ENCODE data around the gene HES6.
A peak's percentile ranks its signal among the peaks of the same experiment; 100 is the strongest.
"Not testable (repeated sequence)": the region's sequence is repeated elsewhere in the genome, so short reads cannot be mapped to it uniquely, and the experiment has no call there.

Gene HES6

DNA sequence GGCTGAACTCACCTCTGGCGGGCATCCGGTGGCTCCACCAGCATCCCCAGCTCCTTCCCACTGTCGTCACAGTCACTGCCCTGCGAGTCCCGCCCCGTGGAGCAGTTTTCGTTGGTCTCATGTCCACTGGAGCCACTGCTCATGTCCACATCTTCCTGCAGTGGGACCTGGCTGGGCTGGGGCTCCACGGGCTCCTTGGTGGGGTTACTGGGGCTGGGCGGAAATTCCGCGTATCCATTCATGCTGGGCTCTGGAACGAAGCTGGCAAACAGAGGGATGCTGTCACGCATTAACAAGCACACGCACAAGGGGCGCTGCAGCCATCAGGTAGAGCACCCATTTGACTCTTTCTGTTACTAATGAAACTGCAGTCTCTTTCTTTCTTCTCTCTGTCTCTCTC, 37.9 kb upstream of the HES6 start:
- DNase-seq = no peak
- TF ChIP-seq CTCF (IDR thresholded peaks at IDR 0.05; ENCODE audit: low read depth, low read length) = peak; percentile 53
- H3K36me3 ChIP-seq = peaks cover 30% of the 10 kb centered on the region
- no peaks in the 10 kb centered on the region for H3K27me3 ChIP-seq (ENCODE audit: insufficient read depth, low read depth, severe bottlenecking)
- H3K27ac ChIP-seq = no peak overlapping the region
- H3K4me3 ChIP-seq (ENCODE audit: low read depth, low read length) = no peak overlapping the region
- H3K9me3 ChIP-seq (ENCODE audit: severe bottlenecking) = no peaks in the 10 kb centered on the region

DNA sequence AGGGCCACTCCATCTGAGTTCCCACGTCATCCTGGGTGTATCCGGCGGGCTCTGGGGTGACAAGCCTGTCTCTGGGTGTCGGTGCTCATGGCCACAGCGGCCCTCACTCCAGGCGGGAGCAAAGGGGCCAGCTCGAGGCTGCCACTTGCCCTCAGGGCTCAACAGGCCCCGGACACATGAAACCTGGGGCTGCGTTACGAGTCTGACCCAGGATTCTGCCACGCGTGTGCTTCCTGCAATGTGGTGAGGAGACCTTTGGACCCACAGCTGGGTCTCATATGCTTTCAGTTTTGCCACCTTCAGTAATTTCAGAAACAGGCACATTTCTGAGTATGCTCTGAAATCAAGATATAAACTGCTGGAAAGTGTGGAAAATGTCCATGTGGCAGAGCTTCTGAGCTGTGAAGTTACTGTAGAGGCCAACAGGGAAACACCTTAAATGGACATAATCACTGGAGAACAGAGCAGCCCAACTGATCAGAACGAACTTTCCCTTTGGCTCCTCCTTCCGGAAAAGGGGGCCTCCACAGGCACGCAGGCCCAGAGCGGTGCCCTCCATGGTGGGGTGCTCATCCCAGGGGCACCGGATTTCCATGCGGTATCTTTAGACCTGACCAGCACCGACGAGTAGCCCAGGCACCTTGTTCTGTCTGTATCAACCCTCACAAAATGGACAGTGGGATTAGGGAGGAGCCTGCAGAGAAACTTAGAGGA, 34.5 kb upstream of the HES6 start:
- no peaks in the 10 kb centered on the region for H3K27me3 ChIP-seq (ENCODE audit: insufficient read depth, low read depth, severe bottlenecking)
- H3K4me3 ChIP-seq (ENCODE audit: low read depth, low read length) = no peak overlapping the region
- DNase-seq = no peak
- H3K36me3 ChIP-seq = peaks cover 32% of the 10 kb centered on the region
- no peak overlapping the region for H3K27ac ChIP-seq
- no peak for TF ChIP-seq CTCF (IDR thresholded peaks at IDR 0.05; ENCODE audit: low read depth, low read length)
- H3K9me3 ChIP-seq (ENCODE audit: severe bottlenecking) = no peaks in the 10 kb centered on the region

DNA sequence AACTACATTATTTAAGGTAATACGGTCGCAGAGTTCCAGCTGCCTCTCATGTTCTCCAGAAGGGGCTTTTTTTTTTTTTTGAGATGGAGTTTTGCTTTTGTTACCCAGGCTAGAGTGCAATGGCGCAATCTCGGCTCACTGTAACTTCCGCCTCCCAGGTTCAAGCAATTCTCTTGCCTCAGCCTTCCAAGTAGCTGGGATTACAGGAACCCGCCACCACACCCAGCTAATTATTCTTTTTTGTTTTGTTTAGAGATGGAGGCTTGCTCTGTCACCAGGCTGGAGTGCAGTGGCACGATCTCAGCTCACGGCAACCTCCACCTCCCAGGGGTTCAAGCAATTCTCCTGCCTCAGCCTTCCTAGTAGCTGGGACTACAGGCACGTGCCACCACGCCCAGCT, 33.6 kb upstream of the HES6 start:
- H3K27ac ChIP-seq = not testable (repeated sequence)

GRCh38 chr2:238272156-238272555, 32.3 kb upstream of the HES6 start:
- H3K27ac ChIP-seq = no peak overlapping the region
- H3K36me3 ChIP-seq = peaks cover 34% of the 10 kb centered on the region
- no peak overlapping the region for H3K4me3 ChIP-seq (ENCODE audit: low read depth, low read length)
- DNase-seq = no peak
- H3K27me3 ChIP-seq (ENCODE audit: insufficient read depth, low read depth, severe bottlenecking) = no peaks in the 10 kb centered on the region
- H3K9me3 ChIP-seq (ENCODE audit: severe bottlenecking) = no peaks in the 10 kb centered on the region
- no peak for TF ChIP-seq CTCF (IDR thresholded peaks at IDR 0.05; ENCODE audit: low read depth, low read length)

More for the DNA sequence above, 33.6 kb upstream of the HES6 start:
- H3K27me3 ChIP-seq (ENCODE audit: insufficient read depth, low read depth, severe bottlenecking); H3K9me3 ChIP-seq (ENCODE audit: severe bottlenecking); DNase-seq; H3K4me3 ChIP-seq (ENCODE audit: low read depth, low read length): not testable (repeated sequence)
- H3K36me3 ChIP-seq = peaks cover 32% of the 10 kb centered on the region

DNA sequence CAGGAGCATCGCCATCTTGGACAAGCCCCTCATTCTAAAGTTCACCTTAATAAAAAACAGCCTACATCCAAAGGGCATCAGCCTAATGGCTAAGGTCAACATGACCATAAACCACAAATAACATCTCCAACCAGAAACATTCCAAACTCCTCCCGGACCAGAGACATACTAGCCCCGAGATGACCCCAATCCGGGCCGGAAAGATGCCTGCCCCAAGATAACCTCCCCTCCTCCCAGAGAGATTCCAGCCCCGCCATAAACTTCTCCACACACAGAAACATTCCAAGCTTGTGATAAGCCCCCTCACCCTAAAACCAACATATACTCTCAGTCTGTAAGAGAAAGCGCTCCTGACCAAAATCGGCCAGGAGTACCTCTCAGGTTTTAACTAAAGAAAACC, 31.8 kb upstream of the HES6 start:
- not testable (repeated sequence) for H3K27me3 ChIP-seq (ENCODE audit: insufficient read depth, low read depth, severe bottlenecking); DNase-seq; H3K9me3 ChIP-seq (ENCODE audit: severe bottlenecking); H3K27ac ChIP-seq; H3K4me3 ChIP-seq (ENCODE audit: low read depth, low read length)
- H3K36me3 ChIP-seq = peaks cover 30% of the 10 kb centered on the region

GRCh38 chr2:238271061-238271554, 31.3 kb upstream of the HES6 start:
- peaks cover 25% of the 10 kb centered on the region for H3K36me3 ChIP-seq
- H3K27me3 ChIP-seq (ENCODE audit: insufficient read depth, low read depth, severe bottlenecking) = no peaks in the 10 kb centered on the region
- no peak for TF ChIP-seq CTCF (IDR thresholded peaks at IDR 0.05; ENCODE audit: low read depth, low read length)
- no peak overlapping the region for H3K4me3 ChIP-seq (ENCODE audit: low read depth, low read length)
- H3K27ac ChIP-seq = no peak overlapping the region
- no peaks in the 10 kb centered on the region for H3K9me3 ChIP-seq (ENCODE audit: severe bottlenecking)
- no peak for DNase-seq

GRCh38 chr2:238270606-238271005, 30.8 kb upstream of the HES6 start:
- Histone ChIP-seq H3K27me3 (ENCODE audit: insufficient read depth, low read depth, severe bottlenecking) (no peaks in the 10 kb centered on the region), H3K36me3 (peaks cover 24% of the 10 kb centered on the region), H3K27ac (no peak overlapping the region), H3K9me3 (ENCODE audit: severe bottlenecking) (no peaks in the 10 kb centered on the region), H3K4me3 (ENCODE audit: low read depth, low read length) (no peak overlapping the region)
- TF ChIP-seq CTCF (IDR thresholded peaks at IDR 0.05; ENCODE audit: low read depth, low read length) = no peak
- no peak for DNase-seq

Measured in WERI-Rb-1 (cell line).